ENCODE data around the gene SMYD3. TPM values are rescaled to one million over a fixed set of nuclear protein-coding genes. Genes with fewer than 3 reads are reported as not detected.

Gene SMYD3
- total and polyA plus RNA-seq, 2 donors (not counting 3 experiments of a cell fraction or from before 2014, with no cell fraction given) = 16.0 to 32.1 TPM

GRCh38 chr1:245881767-245882391 lies 625.2 kb downstream of the SMYD3 start:
- no peaks in the 10 kb centered on the region for H4K20me1 ChIP-seq (replicated peaks; ENCODE audit: control insufficient read depth, extremely low read depth, insufficient read depth, low read length)
- H3K79me2 ChIP-seq (ENCODE audit: control insufficient read depth, insufficient read depth, low read length) = no peaks in the 10 kb centered on the region
- H3K36me3 ChIP-seq (ENCODE audit: control insufficient read depth in 2 of 2, extremely low read depth in 1 of 2, insufficient read depth in 2 of 2, low read length in 2 of 2) = no peaks in the 10 kb centered on the region
- BruUV-seq (replicated peaks) = no TSS peak
- no peak overlapping the region for H3K9ac ChIP-seq (replicated peaks; ENCODE audit: extremely low read depth, insufficient read depth, low read length)
- H3K4me2 ChIP-seq (ENCODE audit: insufficient read depth, low read length) = no peak overlapping the region
- no peaks in the 10 kb centered on the region for H3K27me3 ChIP-seq (ENCODE audit: control insufficient read depth in 2 of 2, insufficient read depth in 2 of 2, low read length in 2 of 2)
- no peak for DNase-seq (ENCODE audit: low read depth, low spot score)
- no peak overlapping the region for H2AFZ ChIP-seq (ENCODE audit: low read depth, low read length)
- H3K9me3 ChIP-seq (replicated peaks; ENCODE audit: control insufficient read depth, insufficient read depth, low read length) = no peaks in the 10 kb centered on the region
- ChIA-PET POLR2A (no interaction called here), CTCF (interaction anchor here (0.8 to 1.1 kb wide), 2 partner anchors 71 to 121 kb away, joined by 3 read pairs; no protein-coding TSS in a partner anchor)
- FAIRE-seq = no peak
- H3K4me3 ChIP-seq (replicated peaks in 1 of 3; ENCODE audit: insufficient read depth in 1 of 3, low read depth in 1 of 3, low read length in 3 of 3) = no peak overlapping the region
- TF ChIP-seq EZH2 (IDR thresholded peaks at IDR 0.05; ENCODE audit: borderline replicate concordance, low read depth, low read length, severe bottlenecking) (no peak), CTCF (IDR thresholded peaks at IDR 0.05; ENCODE audit: extremely low read depth in 1 of 2, insufficient read depth in 1 of 2, low read depth in 1 of 2, low read length in 2 of 2) (no peak), JUN (IDR thresholded peaks at IDR 0.05; ENCODE audit: borderline replicate concordance, insufficient read depth, insufficient read length, low read depth) (no peak), POLR2AphosphoS5 (IDR thresholded peaks at IDR 0.05; ENCODE audit: insufficient read depth, low read depth, low read length) (no peak), MYC (IDR thresholded peaks at IDR 0.05; ENCODE audit: low read depth, low read length) (no peak), GATA2 (IDR thresholded peaks at IDR 0.05; ENCODE audit: insufficient read depth, insufficient read length, low read depth, low read length) (no peak), POLR2A (IDR thresholded peaks at IDR 0.05; ENCODE audit: low read depth, low read length) (no peak), MAX (IDR thresholded peaks at IDR 0.05; ENCODE audit: insufficient read depth, insufficient read length) (no peak), FOS (IDR thresholded peaks at IDR 0.05; ENCODE audit: borderline replicate concordance, insufficient read depth, low read length) (no peak)
- intact Hi-C loops (cut with micrococcal nuclease) = no loop called here
- peaks cover 7% of the 10 kb centered on the region for H3K4me1 ChIP-seq (ENCODE audit: control insufficient read depth, extremely low read depth, insufficient read depth, low read length)
- H3K9me1 ChIP-seq (replicated peaks; ENCODE audit: control insufficient read depth, extremely low read depth, insufficient read depth, low read length) = no peaks in the 10 kb centered on the region
- no peak overlapping the region for H3K27ac ChIP-seq (ENCODE audit: insufficient read depth, low read depth, low read length)
- dilution Hi-C loops (cut with MboI; ENCODE audit: extremely low pct_ligation_motif_present, low sequenced_read_pairs) = no loop called here
